DMS153 treated with DMSO at 0.1 percent for 48 hours (cell line): Measurements from ENCODE around the gene PIGQ.
A peak's percentile ranks its signal among the peaks of the same experiment; 100 is the strongest.

Experiments used
- DNase-seq: peaks from one replicate; lab custom pipeline; 2025; ENCODE audit not compliant: unreplicated experiment; lab: John Stamatoyannopoulos, UW

The PIGQ gene

DNA sequence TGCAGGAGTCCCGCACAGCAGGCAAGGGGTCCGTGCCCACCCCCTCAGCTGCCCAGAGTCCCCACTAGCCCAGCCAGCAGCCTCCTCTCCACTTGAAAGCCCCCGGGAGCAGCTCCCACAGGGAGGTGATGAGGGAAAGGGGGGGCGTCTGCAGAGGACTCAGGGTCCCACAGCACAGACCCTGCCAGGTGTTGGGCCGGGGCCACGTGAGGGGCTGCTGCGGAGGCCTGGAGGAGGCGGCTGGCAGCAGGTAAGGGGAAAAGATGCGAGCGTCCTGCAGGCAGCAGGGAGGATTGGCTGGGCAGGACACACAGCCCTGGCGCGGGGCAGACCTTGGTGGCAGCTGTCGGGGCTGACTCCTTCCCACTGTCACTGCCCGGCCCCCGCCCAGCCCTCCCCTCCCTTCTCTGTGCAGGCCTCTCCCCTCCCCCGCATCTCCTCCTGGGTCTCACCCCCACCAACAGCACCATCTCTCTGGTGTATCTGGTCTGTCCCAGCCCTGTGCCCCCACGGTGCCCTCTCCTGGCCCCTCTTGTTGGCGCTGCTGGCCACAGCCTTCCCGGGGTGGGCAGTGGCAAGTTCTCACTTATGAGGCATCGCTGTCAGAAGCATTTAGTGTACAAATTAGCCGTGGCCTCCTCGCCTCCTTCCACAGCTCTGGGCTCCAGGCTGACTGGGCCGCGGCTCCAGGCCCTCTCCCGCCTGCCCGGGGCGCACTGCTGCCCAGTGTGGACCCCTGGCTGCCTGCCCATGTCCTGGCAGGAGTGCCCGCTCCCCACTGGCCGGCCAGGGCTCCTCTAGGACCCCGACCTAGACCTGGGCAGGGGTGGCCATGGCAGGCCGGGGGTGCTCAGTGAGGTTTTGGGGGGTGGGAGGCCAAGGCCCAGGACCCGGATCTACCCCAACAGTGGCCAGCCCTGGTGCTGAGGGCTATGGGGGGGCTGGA, 14.0 kb upstream of the PIGQ start:
- no peak for DNase-seq

DNA sequence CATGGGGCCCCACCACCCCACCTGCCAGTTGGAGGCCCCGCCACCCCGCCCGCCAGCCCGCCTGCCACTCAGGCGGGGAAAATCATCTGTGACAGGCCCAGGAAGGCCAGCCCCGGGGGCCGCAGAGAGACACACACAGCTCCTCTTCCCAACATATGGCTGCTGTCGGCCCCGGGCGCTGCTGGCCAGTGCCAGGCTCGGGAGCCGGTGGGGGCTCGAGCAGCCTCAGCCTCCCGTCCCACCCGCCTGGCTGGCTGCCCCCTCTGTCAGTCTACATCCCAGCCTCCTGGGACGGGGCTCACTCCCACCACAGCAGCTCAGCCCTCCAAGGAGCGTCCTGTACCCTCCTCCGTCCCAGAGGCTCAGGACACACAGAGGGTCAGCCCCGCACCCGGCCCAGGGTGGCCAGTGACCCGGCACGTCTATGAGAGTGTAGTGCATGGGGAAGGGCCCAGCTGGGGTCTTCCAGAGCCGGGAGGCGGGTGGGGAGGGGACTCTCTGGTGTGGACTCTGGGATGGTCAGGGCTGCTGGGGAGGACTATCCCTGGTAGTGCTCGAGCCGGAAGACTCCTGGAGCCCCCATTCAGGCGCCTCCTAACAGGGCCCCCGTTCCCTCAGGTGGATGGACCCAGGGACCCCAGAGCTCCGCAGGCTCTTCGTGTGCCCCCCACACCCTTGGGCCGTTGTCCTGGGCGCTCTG, 13.1 kb upstream of the PIGQ start:
- DNase-seq = no peak

GRCh38 chr16:557463-558297, 12.1 kb upstream of the PIGQ start:
- no peak for DNase-seq

- no peak for DNase-seq
Observed at GRCh38 chr16:558298-559020, 11.3 kb upstream of the PIGQ start.

DNA sequence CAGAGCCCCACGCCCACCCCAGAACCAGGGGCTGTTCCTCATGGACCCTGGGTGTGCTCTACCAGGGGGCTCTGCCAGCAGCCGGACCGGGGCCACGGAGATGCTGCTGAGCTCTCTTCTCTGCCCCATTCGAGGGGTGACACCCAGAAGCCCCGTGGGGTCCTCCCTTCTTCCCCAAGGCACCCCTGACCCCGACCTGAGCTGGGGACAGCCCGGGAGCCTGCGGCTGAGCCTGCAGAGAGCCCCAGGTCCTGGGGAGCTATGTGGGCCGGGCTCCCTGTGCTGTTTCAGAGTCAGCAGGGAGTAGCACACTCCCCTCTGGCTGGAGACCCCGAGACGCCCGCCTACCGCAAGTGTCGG, 10.8 kb upstream of the PIGQ start:
- DNase-seq = no peak

DNA sequence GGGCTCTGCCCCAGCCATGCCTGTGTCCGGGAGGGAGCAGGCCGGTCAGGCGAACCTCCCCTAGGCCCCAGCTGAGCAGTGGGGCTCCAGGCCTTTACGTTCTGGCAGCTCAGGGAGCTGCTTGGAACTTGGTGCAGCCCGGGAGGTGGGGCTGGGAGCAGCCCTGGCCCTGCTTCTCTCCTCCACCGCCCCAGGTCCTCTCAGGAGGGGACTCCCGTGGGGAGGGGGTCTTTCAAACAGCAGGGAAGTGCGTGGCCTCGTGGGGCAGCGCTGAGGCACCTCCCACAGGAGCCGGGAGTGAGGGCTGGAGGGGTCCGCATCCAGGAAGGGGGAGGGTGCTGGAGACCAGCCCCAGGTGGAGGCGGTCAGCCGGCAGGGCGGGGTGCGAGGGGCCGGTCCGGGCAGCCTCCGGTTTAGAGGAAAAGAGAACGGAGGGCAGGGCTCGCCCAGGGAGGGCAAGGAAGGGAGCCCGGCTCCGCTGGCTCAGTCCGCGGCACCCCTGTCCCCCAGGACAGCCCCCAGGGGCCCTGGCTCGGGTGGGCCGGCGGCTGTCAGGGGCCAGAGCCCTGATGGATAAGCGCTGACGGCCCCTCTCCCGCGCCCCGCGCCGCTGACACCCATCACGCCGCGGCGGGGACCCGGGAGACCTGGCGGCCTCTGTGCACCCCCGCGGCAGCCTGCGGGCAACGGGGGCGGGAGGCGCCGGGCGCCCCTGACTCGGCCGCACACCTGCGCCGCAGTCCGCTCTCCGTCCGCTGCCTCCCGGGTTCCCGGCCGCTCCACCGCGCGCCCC, 10.2 kb upstream of the PIGQ start:
- DNase-seq = no peak

DNA sequence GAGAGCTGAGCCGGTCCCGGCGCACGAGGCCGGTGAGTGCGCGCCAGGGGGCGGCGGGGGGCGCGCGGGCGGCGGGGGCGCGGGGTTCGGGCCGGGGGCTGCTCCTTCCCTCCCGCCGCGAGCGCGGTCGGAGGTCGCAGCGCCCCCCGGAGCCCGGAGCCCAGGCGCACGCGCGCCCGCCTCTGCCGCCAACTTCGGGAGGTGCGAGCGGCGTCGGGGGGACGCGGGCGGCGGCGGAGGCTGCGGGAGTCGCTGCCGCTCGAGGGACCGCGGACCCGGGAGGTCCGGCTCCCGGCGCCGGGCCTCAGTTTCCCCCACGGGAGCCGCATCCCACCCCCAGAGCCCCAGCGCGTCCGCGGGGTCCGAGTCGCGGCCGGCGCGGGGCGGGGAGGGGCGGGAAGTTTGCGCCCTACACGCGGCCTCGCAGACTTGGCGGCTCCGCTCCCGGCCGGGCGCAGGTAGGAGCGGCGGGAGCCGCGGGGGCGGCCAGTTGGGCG, 9.5 kb upstream of the PIGQ start, which contains the start of gene PRR35:
Gene PRR35 (plus strand): TSS at position 191 of the 497 bp plus-strand sequence. CDS start 2,901 bp downstream, outside the sequence.
- no peak for DNase-seq

- DNase-seq = no peak
Observed at GRCh38 chr16:560701-561412, 8.9 kb upstream of the PIGQ start.

DNA sequence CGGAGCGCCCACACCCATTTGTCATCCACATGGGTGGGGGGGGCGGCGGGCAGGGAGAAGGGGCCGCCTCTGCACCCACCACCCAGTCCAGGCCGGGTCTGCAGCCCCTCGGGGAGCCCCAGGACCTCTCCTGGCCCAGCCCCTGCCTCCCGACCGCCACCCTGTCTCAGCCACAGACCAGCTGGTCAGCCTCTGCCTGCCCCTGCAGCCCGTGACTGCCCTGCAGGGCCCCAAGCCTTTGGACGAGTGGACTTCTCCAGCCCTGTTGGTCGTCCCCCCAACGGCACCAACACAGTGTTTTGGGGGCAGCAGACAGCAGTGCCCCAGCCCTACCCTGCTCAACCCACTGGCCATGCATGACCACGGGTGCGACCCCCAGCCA, 8.4 kb upstream of the PIGQ start:
- no peak for DNase-seq

GRCh38 chr16:561957-562938, 7.5 kb upstream of the PIGQ start:
- DNase-seq = no peak

- no peak for DNase-seq
Observed at GRCh38 chr16:563072-563644, 6.6 kb upstream of the PIGQ start.

DNA sequence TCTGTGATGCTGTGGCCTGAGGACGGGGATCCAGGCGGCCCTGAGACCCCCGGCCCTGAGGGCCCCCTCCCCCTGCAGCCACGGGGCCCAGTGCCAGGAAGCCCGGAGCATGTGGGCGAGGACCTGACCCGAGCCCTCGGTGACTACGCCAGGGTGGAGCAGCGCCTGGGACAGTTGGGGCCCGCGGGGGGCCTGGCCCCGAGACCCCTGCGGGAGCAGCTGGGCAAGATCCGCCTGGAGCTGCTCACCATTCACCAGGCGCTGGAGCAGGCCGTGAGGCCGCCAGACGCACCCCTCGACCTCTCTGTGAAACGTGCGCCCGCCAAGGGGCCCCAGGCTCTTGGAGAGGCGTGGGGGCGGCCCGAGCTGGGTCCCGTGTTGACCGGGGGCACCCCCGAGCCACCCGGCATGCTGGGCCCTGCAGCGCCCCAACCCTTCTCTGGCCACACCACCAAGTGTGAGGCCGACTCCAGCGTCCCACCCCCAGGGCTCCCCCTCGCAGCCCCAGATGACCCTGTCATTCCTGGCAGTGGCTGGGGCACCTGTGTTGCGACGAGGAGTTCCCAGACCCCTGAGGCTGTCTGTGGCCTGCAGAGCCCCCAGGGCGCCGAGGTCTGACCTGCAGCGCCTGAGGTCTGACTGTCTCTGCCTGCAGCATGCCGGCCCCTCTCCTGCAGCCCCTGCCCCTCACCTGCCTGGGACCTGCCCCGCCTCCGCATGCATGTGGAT, 4.9 kb upstream of the PIGQ start:
- no peak for DNase-seq

GRCh38 chr16:565419-566330, 4.1 kb upstream of the PIGQ start:
- no peak for DNase-seq

- DNase-seq = peak; percentile 12
Observed at GRCh38 chr16:566475-567372, 3.0 kb upstream of the PIGQ start, which contains the start of gene NHLRC4. Gene NHLRC4 (plus strand): TSS chr16:567005. CDS start chr16:568048, 1,043 bp downstream.
